NCI-H1092 (cell line): ENCODE measurements around the gene SLC2A4RG.

ENCODE experiments used
- DNase-seq: peaks from one replicate; lab custom pipeline; 2025; lab: John Stamatoyannopoulos, UW

SLC2A4RG gene

GRCh38 chr20:63741354-63741675 lies 1.7 kb downstream of the SLC2A4RG start:
- DNase-seq, result no peak

- DNase-seq, result no peak
These were observed 2.3 kb downstream of the SLC2A4RG start for GRCh38 chr20:63741676-63742380.

- DNase-seq, result no peak
These were observed 2.9 kb downstream of the SLC2A4RG start for GRCh38 chr20:63742381-63743024.

- DNase-seq, result no peak
These were observed 3.8 kb downstream of the SLC2A4RG start for GRCh38 chr20:63743210-63743970.

- DNase-seq, result no peak
These were observed 4.6 kb downstream of the SLC2A4RG start for GRCh38 chr20:63744158-63744557.

- no peak for DNase-seq
These were observed 5.2 kb downstream of the SLC2A4RG start for GRCh38 chr20:63744574-63745423.

- no peak for DNase-seq
These were observed 5.8 kb downstream of the SLC2A4RG start for GRCh38 chr20:63745424-63745805.

GRCh38 chr20:63745961-63746731 lies 6.6 kb downstream of the SLC2A4RG start:
- no peak for DNase-seq

GRCh38 chr20:63746751-63747315 lies 7.3 kb downstream of the SLC2A4RG start:
- DNase-seq, result no peak

- no peak for DNase-seq
These were observed 8.1 kb downstream of the SLC2A4RG start for GRCh38 chr20:63747622-63748069.

GRCh38 chr20:63748070-63748933 lies 8.7 kb downstream of the SLC2A4RG start:
- DNase-seq, result no peak

- DNase-seq, result no peak
These were observed 9.3 kb downstream of the SLC2A4RG start for GRCh38 chr20:63748934-63749270.

- no peak for DNase-seq
These were observed 10.3 kb downstream of the SLC2A4RG start for GRCh38 chr20:63749597-63750508.

GRCh38 chr20:63750807-63751470 lies 11.4 kb downstream of the SLC2A4RG start:
- DNase-seq, result no peak

GRCh38 chr20:63751471-63752271 lies 12.1 kb downstream of the SLC2A4RG start:
- no peak for DNase-seq

GRCh38 chr20:63752411-63753101 lies 13.0 kb downstream of the SLC2A4RG start:
- DNase-seq, result no peak

- DNase-seq, result no peak
These were observed 13.8 kb downstream of the SLC2A4RG start for GRCh38 chr20:63753381-63753780.
